GM12801 (cell line): Measurements from ENCODE around the gene OFD1.

Source experiments
- CTCF ChIP-seq: IDR thresholded peaks from one replicate; pipeline ENCODE4 v1.5.1; 2011; ENCODE audit warnings: control low read depth; ENCODE audit not compliant: insufficient read length; ENCODE audit errors: extremely low read depth

The OFD1 gene

DNA sequence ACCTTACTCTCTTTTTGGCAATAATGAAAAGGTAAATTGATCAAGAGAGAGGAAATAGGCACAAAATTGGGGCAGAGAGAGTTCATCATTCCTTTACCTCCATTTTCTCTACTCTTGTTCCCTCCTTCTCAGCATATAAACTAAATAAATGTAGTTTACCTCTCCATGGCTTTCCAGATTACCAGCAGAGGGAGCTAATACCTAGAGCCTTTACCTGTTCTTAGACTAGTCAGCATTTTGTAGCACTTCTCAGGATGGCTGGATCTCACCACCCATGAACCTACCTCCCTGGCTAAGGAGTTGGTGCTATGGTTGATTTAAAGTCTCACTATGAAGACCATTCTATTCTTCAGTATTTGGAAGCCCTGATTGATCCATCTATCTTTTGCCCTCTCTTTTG, 15.7 kb downstream of the OFD1 start:
- TF ChIP-seq CTCF, result no peak

GRCh38 chrX:13750812-13751211, 16.3 kb downstream of the OFD1 start:
- TF ChIP-seq CTCF, result no peak

DNA sequence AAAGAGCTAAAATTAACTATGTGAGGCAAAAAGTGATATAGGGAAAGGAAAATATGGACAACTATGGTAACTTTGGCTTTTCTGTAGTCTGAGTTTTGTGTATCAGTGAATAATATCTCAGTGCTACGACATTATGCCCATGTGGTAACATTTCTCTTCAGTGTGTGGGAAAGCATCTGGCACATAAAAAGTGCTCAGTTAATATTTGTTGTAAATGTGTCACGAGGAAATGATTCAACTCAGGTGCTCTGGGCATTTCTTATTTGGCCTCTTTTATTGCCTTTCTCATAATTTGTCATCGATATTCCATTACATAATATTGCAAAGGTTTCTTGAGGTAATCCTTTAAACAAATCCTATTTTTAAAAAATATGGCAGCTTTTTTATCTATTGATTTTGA, 17.6 kb downstream of the OFD1 start:
- no peak for TF ChIP-seq CTCF

- TF ChIP-seq CTCF, result no peak
These were observed 18.1 kb downstream of the OFD1 start for GRCh38 chrX:13752646-13753045.

- TF ChIP-seq CTCF, result no peak
These were observed 20.2 kb downstream of the OFD1 start for GRCh38 chrX:13754765-13755164.

- no peak for TF ChIP-seq CTCF
These were observed 20.7 kb downstream of the OFD1 start for GRCh38 chrX:13755254-13755653.

DNA sequence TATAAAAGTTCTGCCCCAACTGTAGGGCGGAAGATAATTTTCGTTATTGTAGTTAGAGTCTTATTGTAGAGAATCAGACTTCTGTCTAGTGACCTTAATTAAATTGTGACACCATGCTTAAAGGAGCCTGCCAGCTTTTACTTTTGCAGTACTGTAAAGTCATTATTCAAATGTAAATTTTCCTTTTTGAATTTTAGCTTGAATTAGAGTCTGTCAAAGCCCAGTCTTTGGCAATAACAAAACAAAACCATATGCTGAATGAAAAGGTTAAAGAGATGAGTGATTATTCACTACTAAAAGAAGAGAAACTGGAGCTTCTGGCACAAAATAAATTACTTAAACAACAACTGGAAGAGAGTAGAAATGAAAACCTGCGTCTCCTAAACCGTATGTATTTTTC, 21.8 kb downstream of the OFD1 start:
- TF ChIP-seq CTCF, result no peak
